Measurements from ENCODE around the gene CYP3A4.
"Not testable (repeated sequence)": the region's sequence is repeated elsewhere in the genome, so short reads cannot be mapped to it uniquely, and the experiment has no call there.

CYP3A4 gene

GRCh38 chr7:99784007-99784406, at the start of gene CYP3A4:
CYP3A4 (minus strand) TSS chr7:99784184; CDS start chr7:99784081, 103 bp downstream.
- DNase-seq (ENCODE audit: low read depth in 2 of 2, low spot score in 1 of 2) = no peak

GRCh38 chr7:99833289-99833877, 49.4 kb upstream of the CYP3A4 start:
- no peak for DNase-seq (ENCODE audit: low read depth in 2 of 2, low spot score in 1 of 2)

- no peak for DNase-seq (ENCODE audit: low read depth in 2 of 2, low spot score in 1 of 2)
Measured at GRCh38 chr7:99831595-99831994, 47.6 kb upstream of the CYP3A4 start.

- no peak for DNase-seq (ENCODE audit: low read depth in 2 of 2, low spot score in 1 of 2)
Measured at GRCh38 chr7:99829524-99830160, 45.7 kb upstream of the CYP3A4 start.

GRCh38 chr7:99828811-99829210, 44.8 kb upstream of the CYP3A4 start:
- no peak for DNase-seq (ENCODE audit: low read depth in 2 of 2, low spot score in 1 of 2)

- DNase-seq (ENCODE audit: low read depth in 2 of 2, low spot score in 1 of 2) = no peak
Measured at GRCh38 chr7:99827040-99827778, 43.2 kb upstream of the CYP3A4 start.

- no peak for DNase-seq (ENCODE audit: low read depth in 2 of 2, low spot score in 1 of 2)
Measured at GRCh38 chr7:99825873-99826272, 41.9 kb upstream of the CYP3A4 start.

GRCh38 chr7:99825452-99825851, 41.5 kb upstream of the CYP3A4 start:
- no peak for DNase-seq (ENCODE audit: low read depth in 2 of 2, low spot score in 1 of 2)

GRCh38 chr7:99824091-99824490, 40.1 kb upstream of the CYP3A4 start:
- no peak for DNase-seq (ENCODE audit: low read depth in 2 of 2, low spot score in 1 of 2)

GRCh38 chr7:99822731-99823718, 39.0 kb upstream of the CYP3A4 start:
- no peak for DNase-seq (ENCODE audit: low read depth in 2 of 2, low spot score in 1 of 2)

- DNase-seq (ENCODE audit: low read depth in 2 of 2, low spot score in 1 of 2) = no peak
Measured at GRCh38 chr7:99820408-99821027, 36.5 kb upstream of the CYP3A4 start.

- no peak for DNase-seq (ENCODE audit: low read depth in 2 of 2, low spot score in 1 of 2)
Measured at GRCh38 chr7:99808766-99809165, 24.8 kb upstream of the CYP3A4 start.

GRCh38 chr7:99806839-99807478, 23.0 kb upstream of the CYP3A4 start:
- no peak for DNase-seq (ENCODE audit: low read depth in 2 of 2, low spot score in 1 of 2)

GRCh38 chr7:99805641-99806040, 21.7 kb upstream of the CYP3A4 start:
- no peak for DNase-seq (ENCODE audit: low read depth in 2 of 2, low spot score in 1 of 2)

- DNase-seq (ENCODE audit: low read depth in 2 of 2, low spot score in 1 of 2) = not testable (repeated sequence)
Measured at GRCh38 chr7:99803118-99803517, 19.1 kb upstream of the CYP3A4 start.

GRCh38 chr7:99801407-99801806, 17.4 kb upstream of the CYP3A4 start:
- DNase-seq (ENCODE audit: low read depth in 2 of 2, low spot score in 1 of 2) = not testable (repeated sequence)

GRCh38 chr7:99798972-99799371, 15.0 kb upstream of the CYP3A4 start:
- DNase-seq (ENCODE audit: low read depth in 2 of 2, low spot score in 1 of 2) = no peak

- not testable (repeated sequence) for DNase-seq (ENCODE audit: low read depth in 2 of 2, low spot score in 1 of 2)
Measured at GRCh38 chr7:99795864-99796263, 11.9 kb upstream of the CYP3A4 start.

GRCh38 chr7:99794585-99795502, 10.9 kb upstream of the CYP3A4 start:
- no peak for DNase-seq (ENCODE audit: low read depth in 2 of 2, low spot score in 1 of 2)
